Measurements from ENCODE around the gene FZD2.
A peak's percentile ranks its signal among the peaks of the same experiment; 100 is the strongest.
"Not testable (repeated sequence)": the region's sequence is repeated elsewhere in the genome, so short reads cannot be mapped to it uniquely, and the experiment has no call there.

FZD2 gene

GRCh38 chr17:44558710-44559633 lies 1.7 kb downstream of the FZD2 start:
- H3K36me3 ChIP-seq (ENCODE audit: control insufficient read depth, insufficient read depth, low read length): no peaks in the 10 kb centered on the region
- H3K4me3 ChIP-seq (ENCODE audit: low read length): peak overlapping the region; percentile 0; the same call in 1 of the 2 replicates
- no peak overlapping the region for H3K27ac ChIP-seq (ENCODE audit: low read length)
- H3K4me1 ChIP-seq (ENCODE audit: control insufficient read depth, insufficient read depth, low read length): peaks cover 6% of the 10 kb centered on the region
- no CpG with 5 or more reads among the region's 74 CpGs for WGBS (ENCODE audit: insufficient coverage, insufficient read length)
- no peak for DNase-seq (ENCODE audit: low read depth, low spot score)
- H3K27me3 ChIP-seq (ENCODE audit: control insufficient read depth, insufficient read depth, low read length): peaks cover 35% of the 10 kb centered on the region
- H3K9me3 ChIP-seq (ENCODE audit: control insufficient read depth, insufficient read depth, low read length): no peaks in the 10 kb centered on the region

GRCh38 chr17:44559634-44560554 lies 2.6 kb downstream of the FZD2 start:
- no peak overlapping the region for H3K27ac ChIP-seq (ENCODE audit: low read length)
- no peak overlapping the region for H3K4me3 ChIP-seq (ENCODE audit: low read length)
- peaks cover 6% of the 10 kb centered on the region for H3K4me1 ChIP-seq (ENCODE audit: control insufficient read depth, insufficient read depth, low read length)
- WGBS (ENCODE audit: insufficient coverage, insufficient read length): 100% methylated on average over 1 of the region's 16 CpGs
- H3K36me3 ChIP-seq (ENCODE audit: control insufficient read depth, insufficient read depth, low read length): no peaks in the 10 kb centered on the region
- peaks cover 35% of the 10 kb centered on the region for H3K27me3 ChIP-seq (ENCODE audit: control insufficient read depth, insufficient read depth, low read length)
- no peak for DNase-seq (ENCODE audit: low read depth, low spot score)
- H3K9me3 ChIP-seq (ENCODE audit: control insufficient read depth, insufficient read depth, low read length): no peaks in the 10 kb centered on the region

GRCh38 chr17:44561237-44561623 lies 3.9 kb downstream of the FZD2 start:
- no peak for DNase-seq (ENCODE audit: low read depth, low spot score)
- Histone ChIP-seq H3K27me3 (ENCODE audit: control insufficient read depth, insufficient read depth, low read length) (peaks cover 35% of the 10 kb centered on the region), H3K27ac (ENCODE audit: low read length) (no peak overlapping the region), H3K4me3 (ENCODE audit: low read length) (no peak overlapping the region), H3K36me3 (ENCODE audit: control insufficient read depth, insufficient read depth, low read length) (no peaks in the 10 kb centered on the region), H3K9me3 (ENCODE audit: control insufficient read depth, insufficient read depth, low read length) (peaks cover 1% of the 10 kb centered on the region; the same call in 1 of the 2 replicates), H3K4me1 (ENCODE audit: control insufficient read depth, insufficient read depth, low read length) (peaks cover 6% of the 10 kb centered on the region)
- no CpG with 5 or more reads among the region's 3 CpGs for WGBS (ENCODE audit: insufficient coverage, insufficient read length)

GRCh38 chr17:44564429-44564828 lies 7.1 kb downstream of the FZD2 start:
- Histone ChIP-seq H3K27me3 (ENCODE audit: control insufficient read depth, insufficient read depth, low read length) (peaks cover 24% of the 10 kb centered on the region), H3K27ac (ENCODE audit: low read length) (no peak overlapping the region), H3K4me3 (ENCODE audit: low read length) (no peak overlapping the region), H3K4me1 (ENCODE audit: control insufficient read depth, insufficient read depth, low read length) (peaks cover 4% of the 10 kb centered on the region), H3K36me3 (ENCODE audit: control insufficient read depth, insufficient read depth, low read length) (no peaks in the 10 kb centered on the region), H3K9me3 (ENCODE audit: control insufficient read depth, insufficient read depth, low read length) (peaks cover 1% of the 10 kb centered on the region; the same call in 1 of the 2 replicates)
- DNase-seq (ENCODE audit: low read depth, low spot score): no peak
- WGBS (ENCODE audit: insufficient coverage, insufficient read length): no CpG with 5 or more reads among the region's 7 CpGs

GRCh38 chr17:44565866-44566443 lies 8.7 kb downstream of the FZD2 start:
- no peaks in the 10 kb centered on the region for H3K36me3 ChIP-seq (ENCODE audit: control insufficient read depth, insufficient read depth, low read length)
- WGBS (ENCODE audit: insufficient coverage, insufficient read length): no CpG with 5 or more reads among the region's 14 CpGs
- no peak overlapping the region for H3K27ac ChIP-seq (ENCODE audit: low read length)
- H3K27me3 ChIP-seq (ENCODE audit: control insufficient read depth, insufficient read depth, low read length): peaks cover 15% of the 10 kb centered on the region; the same call in 1 of the 2 replicates
- DNase-seq (ENCODE audit: low read depth, low spot score): no peak
- H3K4me1 ChIP-seq (ENCODE audit: control insufficient read depth, insufficient read depth, low read length): peaks cover 4% of the 10 kb centered on the region
- H3K4me3 ChIP-seq (ENCODE audit: low read length): no peak overlapping the region
- H3K9me3 ChIP-seq (ENCODE audit: control insufficient read depth, insufficient read depth, low read length): peaks cover 1% of the 10 kb centered on the region; the same call in 1 of the 2 replicates

GRCh38 chr17:44568311-44568944 lies 11.1 kb downstream of the FZD2 start:
- H3K27me3 ChIP-seq (ENCODE audit: control insufficient read depth, insufficient read depth, low read length); H3K4me1 ChIP-seq (ENCODE audit: control insufficient read depth, insufficient read depth, low read length); H3K27ac ChIP-seq (ENCODE audit: low read length); DNase-seq (ENCODE audit: low read depth, low spot score); H3K4me3 ChIP-seq (ENCODE audit: low read length); H3K9me3 ChIP-seq (ENCODE audit: control insufficient read depth, insufficient read depth, low read length); H3K36me3 ChIP-seq (ENCODE audit: control insufficient read depth, insufficient read depth, low read length): not testable (repeated sequence)
- WGBS (ENCODE audit: insufficient coverage, insufficient read length): no CpG with 5 or more reads among the region's 23 CpGs

GRCh38 chr17:44568945-44569858 lies 11.9 kb downstream of the FZD2 start:
- no peak for DNase-seq (ENCODE audit: low read depth, low spot score)
- H3K9me3 ChIP-seq (ENCODE audit: control insufficient read depth, insufficient read depth, low read length): peaks cover 1% of the 10 kb centered on the region; the same call in 1 of the 2 replicates
- no peaks in the 10 kb centered on the region for H3K27me3 ChIP-seq (ENCODE audit: control insufficient read depth, insufficient read depth, low read length)
- H3K4me1 ChIP-seq (ENCODE audit: control insufficient read depth, insufficient read depth, low read length): no peaks in the 10 kb centered on the region
- no CpG with 5 or more reads among the region's 26 CpGs for WGBS (ENCODE audit: insufficient coverage, insufficient read length)
- no peaks in the 10 kb centered on the region for H3K36me3 ChIP-seq (ENCODE audit: control insufficient read depth, insufficient read depth, low read length)
- no peak overlapping the region for H3K4me3 ChIP-seq (ENCODE audit: low read length)
- no peak overlapping the region for H3K27ac ChIP-seq (ENCODE audit: low read length)

- DNase-seq (ENCODE audit: low read depth, low spot score): no peak
- H3K27me3 ChIP-seq (ENCODE audit: control insufficient read depth, insufficient read depth, low read length): no peaks in the 10 kb centered on the region
- no CpG with 5 or more reads among the region's 2 CpGs for WGBS (ENCODE audit: insufficient coverage, insufficient read length)
Measured at GRCh38 chr17:44572801-44573200, 15.5 kb downstream of the FZD2 start.

GRCh38 chr17:44575403-44575802 lies 18.1 kb downstream of the FZD2 start:
- Histone ChIP-seq H3K9me3 (ENCODE audit: control insufficient read depth, insufficient read depth, low read length) (no peaks in the 10 kb centered on the region), H3K4me3 (ENCODE audit: low read length) (no peak overlapping the region), H3K36me3 (ENCODE audit: control insufficient read depth, insufficient read depth, low read length) (no peaks in the 10 kb centered on the region), H3K27ac (ENCODE audit: low read length) (no peak overlapping the region), H3K4me1 (ENCODE audit: control insufficient read depth, insufficient read depth, low read length) (no peaks in the 10 kb centered on the region), H3K27me3 (ENCODE audit: control insufficient read depth, insufficient read depth, low read length) (no peaks in the 10 kb centered on the region)
- no peak for DNase-seq (ENCODE audit: low read depth, low spot score)
- no CpG with 5 or more reads among the region's 2 CpGs for WGBS (ENCODE audit: insufficient coverage, insufficient read length)

More at GRCh38 chr17:44572801-44573200, 15.5 kb downstream of the FZD2 start:
- H3K27ac ChIP-seq (ENCODE audit: low read length): no peak overlapping the region
- H3K9me3 ChIP-seq (ENCODE audit: control insufficient read depth, insufficient read depth, low read length): no peaks in the 10 kb centered on the region
- H3K4me3 ChIP-seq (ENCODE audit: low read length): no peak overlapping the region
- H3K36me3 ChIP-seq (ENCODE audit: control insufficient read depth, insufficient read depth, low read length): no peaks in the 10 kb centered on the region
- no peaks in the 10 kb centered on the region for H3K4me1 ChIP-seq (ENCODE audit: control insufficient read depth, insufficient read depth, low read length)

Measured in iPS DF 6.9 (cell line).